Right ventricle myocardium superior (tissue), 1 donor: Measurements from ENCODE around the gene EPHX1. TPM values are rescaled to one million over a fixed set of nuclear protein-coding genes. Genes with fewer than 3 reads are reported as not detected.

Experiments
- ATAC-seq: fragments of 200-7000 bp; cut with Tn5 transposase; one replicate; pipeline ENCODE4 v1.9.1; 2020; ENCODE audit warnings: mild to moderate bottlenecking; ENCODE audit not compliant: poor library complexity
- DNase-seq: peaks from one replicate; pipeline ENCODE4 v3.0.0-alpha.2; 2020
- intact Hi-C: fragments of 100-400 bp; cut with DNase I; formaldehyde crosslinking; loops from one replicate; pipeline ENCODE4 v1.11.2; 2022
- total RNA-seq: library from RNA; stranded (reverse); fragmentation: NEBNext Ultra II Directional; extraction: Animal tissue kit (Norgen Biotek cat#: 25700); gene quantifications from one replicate; pipeline ENCODE4 v1.2.1, GENCODE V29; 2021
- donor health status: DM: no; HTN: yes; CAD: no; lungs with severe emphysema.

EPHX1 gene
- total RNA-seq, 1 donor from 2014 or later: 68.6 TPM

DNA sequence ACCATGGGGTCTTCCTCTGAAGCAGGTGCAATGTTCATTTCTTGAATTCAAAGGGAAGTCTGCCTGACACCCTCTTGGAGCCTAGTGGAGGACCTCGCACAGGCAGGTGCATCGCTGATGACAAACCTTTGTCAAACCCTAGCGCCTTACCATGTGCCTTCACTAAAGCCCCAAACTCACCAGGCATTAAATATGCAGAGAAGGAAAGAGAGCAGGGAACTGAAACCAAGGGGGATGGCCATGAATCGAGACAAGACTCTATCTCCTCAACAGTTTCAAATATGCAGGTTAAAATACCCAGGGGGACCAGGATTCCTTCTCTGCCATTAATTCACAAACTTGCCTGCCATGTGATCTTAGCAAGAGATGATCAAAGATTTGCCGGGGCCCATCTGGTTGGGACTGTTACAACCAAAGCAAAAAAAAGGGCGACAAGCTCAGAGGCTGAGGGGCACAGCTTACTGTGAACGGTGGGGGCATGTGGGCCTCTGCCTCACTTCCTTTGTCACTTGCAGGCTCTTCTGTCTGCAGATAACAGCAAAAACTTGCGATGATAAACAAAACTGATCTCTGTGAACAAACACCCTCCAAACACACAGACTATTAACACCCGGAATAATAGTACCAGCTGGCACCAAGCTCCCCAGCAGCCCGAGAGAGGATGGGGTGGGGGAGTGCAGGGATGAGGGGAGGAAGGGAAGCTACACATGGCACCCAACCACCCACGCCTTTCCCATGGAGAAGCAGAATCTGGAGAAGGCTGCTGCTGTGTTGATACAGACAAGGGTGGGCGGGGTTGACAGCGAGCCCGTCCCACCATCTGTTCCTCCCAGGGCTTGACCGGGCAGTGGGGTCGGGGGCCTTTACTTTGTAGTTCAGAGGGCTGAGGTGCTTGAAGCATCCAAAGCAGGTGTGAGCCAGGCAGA, 38.4 kb downstream of the EPHX1 start:
- DNase-seq (peak; percentile 33), ATAC-seq (no peak)
- intact Hi-C loops: no loop called here

DNA sequence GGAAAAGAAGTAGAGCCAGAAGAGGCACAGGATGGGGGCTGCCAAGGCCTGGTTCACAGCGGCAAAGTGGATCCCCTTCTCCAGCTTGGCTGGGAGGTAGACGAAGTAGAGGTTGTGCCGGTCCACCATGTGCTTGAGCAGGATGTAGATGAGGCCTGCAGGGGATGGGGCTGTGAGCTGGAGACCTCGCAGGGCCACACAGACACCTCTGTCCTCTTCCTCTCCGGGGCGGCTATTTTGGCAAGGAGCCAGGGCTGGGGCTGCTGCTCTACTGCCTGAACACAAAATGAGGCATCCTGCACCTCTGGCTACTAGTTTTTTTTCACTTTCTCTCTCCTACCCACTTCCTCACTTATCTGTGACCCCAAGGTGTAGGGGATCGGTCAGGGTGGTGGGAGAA, 40.0 kb downstream of the EPHX1 start:
- intact Hi-C loops: no loop called here
- DNase-seq (peak; percentile 71), ATAC-seq (no peak)

DNA sequence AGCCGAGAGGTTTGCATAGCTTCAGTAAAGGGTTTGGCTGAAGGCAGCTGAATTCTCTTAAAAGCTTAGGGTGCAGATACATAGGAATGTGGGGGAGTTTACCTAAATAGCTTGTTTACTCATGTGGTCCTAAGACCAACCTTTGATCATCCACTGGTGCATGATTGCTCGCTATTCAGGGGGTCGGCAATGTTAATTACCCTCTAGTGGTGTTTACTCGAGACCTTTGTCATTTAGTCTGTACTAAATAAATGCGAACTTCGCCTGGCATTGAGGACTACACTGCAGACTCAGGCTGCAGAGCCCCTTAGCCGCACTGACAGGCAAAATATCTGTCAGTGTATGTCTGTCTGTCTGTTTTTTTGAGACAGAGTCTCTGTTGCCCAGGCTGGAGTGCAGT, 40.4 kb downstream of the EPHX1 start:
- ATAC-seq (no peak), DNase-seq (no peak)
- intact Hi-C loops: no loop called here

DNA sequence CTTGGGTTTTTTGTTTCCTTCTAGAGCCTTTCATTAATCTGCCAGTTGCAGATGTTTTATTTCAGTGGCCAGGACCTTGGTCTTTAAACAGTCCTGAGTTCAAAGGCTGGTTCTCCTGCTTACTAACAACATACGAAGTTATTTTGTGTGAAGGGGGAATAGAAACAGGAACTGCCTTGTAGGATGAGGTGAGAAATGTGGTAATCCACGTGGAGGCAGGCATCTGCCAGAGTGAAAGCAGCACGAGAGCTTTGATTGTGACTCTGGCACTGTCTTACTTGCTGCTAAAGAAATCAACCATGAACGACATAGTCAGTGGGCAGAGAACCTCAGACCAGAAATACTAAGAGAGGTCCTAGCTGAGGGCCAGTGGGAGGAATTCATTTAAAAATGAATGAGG, 41.9 kb downstream of the EPHX1 start:
- no peak for ATAC-seq
- DNase-seq: peak; percentile 8
- intact Hi-C loops: no loop called here

DNA sequence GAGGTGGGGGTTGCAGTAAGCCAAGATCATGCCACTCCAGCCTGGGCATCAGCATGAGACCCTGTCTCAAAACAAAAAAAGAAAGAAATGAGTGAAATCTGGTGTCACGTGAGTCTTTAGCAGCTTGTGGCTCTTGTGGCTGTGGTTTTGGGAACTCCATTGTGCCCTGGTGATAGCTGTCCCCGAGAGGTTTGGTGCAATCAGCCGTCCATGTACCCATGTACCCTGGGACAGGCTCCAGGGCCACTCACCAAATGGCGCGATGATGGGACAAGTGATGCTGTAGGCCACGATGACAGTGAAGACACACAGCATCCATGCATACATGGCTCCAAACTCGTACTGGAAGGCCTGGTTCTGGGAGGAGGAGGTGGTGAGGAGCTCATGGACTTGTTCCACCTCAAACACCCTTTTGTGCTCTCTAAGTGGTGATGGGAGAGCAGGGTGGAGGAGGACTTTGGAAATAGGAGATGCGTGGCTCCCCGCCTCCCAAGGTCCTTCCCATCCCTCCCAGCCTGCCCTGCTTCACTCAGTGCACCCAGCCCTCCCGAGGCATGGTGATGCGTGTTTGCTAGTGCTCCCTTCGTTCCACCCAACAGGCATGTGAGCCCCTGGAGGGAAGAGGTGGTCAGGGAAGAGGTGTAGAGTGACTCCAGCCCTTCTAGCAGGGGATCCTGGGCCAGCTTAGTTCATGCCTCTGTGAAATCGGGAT, 42.6 kb downstream of the EPHX1 start:
- no peak for ATAC-seq
- DNase-seq: peak; percentile 22
- intact Hi-C loops: no loop called here

DNA sequence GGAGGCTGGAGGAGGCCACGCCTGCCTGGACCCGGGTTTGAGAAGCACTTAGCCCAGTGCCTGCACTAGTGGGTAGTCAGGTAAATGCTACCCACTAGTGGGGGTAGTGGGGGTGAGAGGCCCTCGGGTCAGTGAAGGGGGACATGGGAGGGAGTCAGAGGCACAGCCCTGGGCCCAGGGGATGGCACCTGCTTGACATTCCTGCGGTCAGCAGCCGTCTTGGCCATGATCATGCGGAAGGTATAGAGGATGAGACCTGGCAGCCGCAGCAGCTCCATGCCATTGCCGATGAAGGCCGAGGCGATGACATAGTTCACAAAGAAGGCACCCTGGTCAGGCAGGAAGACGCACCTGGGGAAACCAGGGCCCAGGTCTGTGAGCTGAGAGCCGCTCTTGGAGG, 43.5 kb downstream of the EPHX1 start:
- peak; percentile 35 for DNase-seq
- no peak for ATAC-seq
- intact Hi-C loops: no loop called here

DNA sequence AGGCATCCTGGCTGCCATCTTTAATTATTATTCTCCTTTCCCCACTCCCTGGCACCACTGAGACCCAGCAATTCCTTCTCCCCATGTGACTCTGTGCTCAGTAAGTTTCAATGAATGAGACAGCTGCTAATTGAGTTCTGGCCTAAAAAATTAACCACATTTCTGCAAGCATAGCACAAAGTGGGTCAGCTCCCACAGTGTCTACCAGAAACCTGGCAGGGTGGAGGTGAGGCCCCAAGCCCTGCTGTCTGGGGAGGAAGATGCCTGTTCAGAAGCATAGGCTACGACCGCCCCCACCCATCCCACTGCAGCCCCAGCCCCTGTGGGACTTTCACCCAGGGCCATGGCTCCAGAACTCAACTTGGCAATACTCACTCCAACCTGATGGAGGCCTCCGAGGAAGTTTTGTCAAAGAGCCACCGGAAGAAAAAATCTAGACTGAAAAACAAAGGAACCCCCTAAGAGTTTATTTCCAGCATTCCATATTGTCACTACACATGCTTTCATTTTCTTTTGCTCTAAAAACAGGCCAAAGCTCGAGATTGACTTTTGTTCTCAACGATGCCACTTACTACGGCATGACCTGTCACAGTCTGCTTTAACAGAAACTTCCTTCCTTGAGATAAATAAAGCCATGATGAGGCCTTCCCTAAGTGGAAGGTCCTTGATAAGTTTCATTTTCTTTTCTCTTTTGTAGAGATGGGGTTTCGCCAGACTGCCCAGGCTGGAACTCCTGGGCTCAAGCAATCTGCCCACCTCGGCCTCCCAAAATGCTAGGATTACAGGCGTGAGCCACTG, 45.8 kb downstream of the EPHX1 start:
- ATAC-seq (no peak), DNase-seq (peak; percentile 22)
- intact Hi-C loops: no loop called here

DNA sequence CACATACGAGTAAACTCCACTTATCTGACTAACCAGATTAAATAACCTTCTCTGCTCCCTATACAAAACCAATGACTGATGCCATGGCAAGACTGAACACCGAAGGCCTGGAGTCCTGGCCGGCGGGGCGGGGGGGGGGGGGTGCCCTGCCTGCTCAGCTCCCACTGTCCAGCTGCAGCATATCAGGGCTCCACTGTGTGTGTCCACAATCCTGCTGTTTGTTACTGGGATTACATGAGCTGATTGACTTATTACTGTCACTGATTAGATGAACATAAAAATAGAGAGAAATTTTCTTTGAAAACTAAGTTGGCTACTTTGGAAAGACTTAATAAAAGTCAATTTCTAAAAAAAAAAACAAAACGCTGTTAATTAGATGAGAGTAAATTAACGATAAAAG, 47.3 kb downstream of the EPHX1 start:
- ATAC-seq: no peak
- no peak for DNase-seq
- intact Hi-C loops: no loop called here

DNA sequence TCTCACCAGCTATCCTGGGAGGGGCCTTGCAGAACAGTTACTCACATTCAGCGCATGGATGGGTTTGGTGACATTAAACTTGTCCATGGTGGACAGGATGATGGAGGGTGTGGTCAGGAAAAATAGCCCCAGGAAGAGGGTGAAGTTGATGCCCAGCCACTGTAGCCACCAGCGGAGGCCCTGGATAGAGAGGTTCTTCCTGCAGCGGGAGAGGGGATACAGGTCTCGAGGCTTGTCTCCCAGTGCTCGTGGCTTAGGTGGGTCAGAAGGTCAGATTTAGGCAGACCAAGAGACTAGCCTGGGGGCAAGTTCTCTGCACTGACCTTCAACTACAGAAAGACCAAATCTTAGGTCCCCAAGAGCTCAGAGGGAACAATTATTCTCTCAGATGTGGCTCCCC, 49.2 kb downstream of the EPHX1 start:
- intact Hi-C loops: no loop called here
- DNase-seq (no peak), ATAC-seq (no peak)

DNA sequence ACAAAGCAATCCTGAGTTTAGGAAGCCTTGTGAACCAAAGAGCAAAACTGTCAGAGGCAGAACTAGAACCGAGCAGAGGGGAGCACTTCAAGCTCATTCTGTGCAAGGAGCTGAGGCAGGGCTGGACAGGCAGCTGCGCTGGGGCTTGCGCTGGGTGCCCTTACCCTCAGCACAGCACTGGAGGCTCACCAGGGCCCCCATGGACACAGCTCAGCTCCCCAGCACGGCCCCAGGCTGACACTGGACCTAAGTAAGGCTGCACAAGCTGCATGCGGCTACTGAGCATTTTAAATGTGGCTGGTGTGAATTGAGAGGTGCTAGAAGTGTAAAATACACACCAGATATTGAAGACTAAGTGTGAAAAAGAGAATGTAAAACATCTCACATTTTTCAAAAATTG, 50.2 kb downstream of the EPHX1 start:
- intact Hi-C loops: no loop called here
- ATAC-seq (no peak), DNase-seq (peak; percentile 27)

DNA sequence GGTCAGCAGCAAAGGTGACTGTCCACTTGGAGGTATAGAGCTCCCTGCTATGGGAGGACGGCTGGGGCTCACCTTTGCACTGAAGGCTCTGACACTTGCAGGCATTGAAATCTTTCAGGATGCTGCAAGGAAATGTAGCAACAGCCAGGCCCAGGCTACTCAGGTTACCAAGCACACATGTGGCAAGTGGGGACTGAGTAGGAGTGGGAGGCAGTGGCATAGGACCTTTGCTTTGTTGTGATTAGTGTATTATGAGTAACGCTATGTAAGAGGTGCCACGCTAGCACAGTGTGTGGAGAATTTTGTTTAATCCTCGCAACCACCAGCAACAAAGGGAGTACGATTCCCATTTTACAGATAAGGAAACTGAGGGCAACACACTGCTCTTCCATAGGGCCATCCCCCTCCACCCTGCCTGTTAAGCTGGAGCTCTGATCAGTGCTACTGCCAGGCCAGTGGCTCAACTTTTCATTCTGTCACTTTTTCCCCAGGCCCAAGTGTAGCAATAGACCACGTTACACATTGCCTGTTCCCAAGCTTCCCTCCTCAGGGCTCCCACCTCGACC, 51.0 kb downstream of the EPHX1 start:
- DNase-seq: peak; percentile 5
- intact Hi-C loops: no loop called here
- no peak for ATAC-seq

DNA sequence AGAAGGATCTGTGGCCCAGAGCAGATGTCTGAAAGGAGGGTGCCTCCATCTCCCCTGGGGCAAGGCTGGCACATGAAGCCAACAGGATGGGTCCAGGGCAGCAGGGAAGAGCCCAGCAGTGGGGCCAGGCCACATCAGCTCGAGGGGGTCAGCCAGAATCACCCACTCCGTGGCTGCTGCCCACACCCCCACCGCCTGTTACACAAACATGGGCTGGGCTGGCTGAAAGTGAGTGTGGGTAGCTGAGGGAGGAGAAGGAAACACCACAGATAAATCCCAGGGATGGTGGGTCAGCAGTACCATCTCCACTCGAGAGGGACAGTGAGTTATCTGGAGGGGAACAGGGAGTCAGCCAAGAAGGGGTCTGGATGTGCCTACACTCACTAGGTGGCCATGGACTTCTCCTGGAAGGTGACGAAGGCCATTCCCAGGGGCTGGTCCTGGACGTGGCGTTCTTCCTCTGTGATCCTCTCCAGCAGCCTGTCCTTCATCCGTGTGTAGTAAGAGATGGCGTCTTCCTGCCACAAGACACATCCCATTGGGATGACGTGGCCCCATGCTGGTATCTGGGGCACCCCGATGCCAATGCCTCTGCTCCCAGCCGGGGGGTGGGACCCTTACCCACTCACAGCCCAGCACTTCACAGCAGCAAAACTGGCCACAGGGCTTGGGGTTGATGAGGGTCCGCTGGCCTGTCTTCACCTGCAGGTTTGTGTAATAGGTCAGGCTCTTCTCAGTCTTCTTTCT, 52.1 kb downstream of the EPHX1 start:
- intact Hi-C loops: no loop called here
- ATAC-seq (no peak), DNase-seq (peak; percentile 31)

DNA sequence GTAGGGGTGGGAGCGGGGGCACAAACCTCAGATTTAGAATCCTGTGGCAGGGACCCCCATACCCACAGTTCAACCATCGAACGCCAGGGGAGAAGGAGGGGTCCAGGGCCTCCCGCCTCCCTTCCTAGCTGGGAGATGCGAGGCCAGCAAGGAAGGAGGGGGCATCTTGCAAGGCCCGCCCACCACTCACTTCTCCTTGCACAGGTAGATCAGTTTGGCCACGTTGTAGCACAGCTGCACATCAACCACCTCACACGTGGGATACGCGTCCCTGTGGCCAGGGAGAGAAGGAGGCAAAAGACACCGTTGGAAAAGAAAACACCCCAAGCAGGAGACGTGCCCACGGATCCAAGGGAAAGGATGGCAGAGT, 52.6 kb downstream of the EPHX1 start:
- ATAC-seq (no peak), DNase-seq (peak; percentile 15)
- intact Hi-C loops: no loop called here

DNA sequence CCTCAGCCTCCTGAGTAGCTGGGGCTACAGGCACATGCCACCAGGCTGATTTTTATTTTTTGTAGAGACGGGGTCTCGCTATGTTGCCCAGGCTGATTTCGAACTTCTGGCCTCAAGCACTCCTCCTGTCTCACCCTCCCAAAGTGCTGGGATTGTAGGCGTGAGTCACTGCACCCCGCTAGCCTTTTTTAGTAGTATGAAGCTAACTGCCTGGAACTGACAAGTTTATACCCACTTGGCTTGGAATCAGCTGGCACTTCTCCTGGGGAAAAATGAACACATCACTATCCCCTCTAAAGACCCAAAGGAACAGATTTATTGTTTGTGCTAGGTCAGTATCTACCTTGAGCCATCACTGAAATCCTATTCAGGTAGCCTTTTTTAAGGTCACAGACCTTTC, 53.2 kb downstream of the EPHX1 start:
- ATAC-seq (no peak), DNase-seq (no peak)
- intact Hi-C loops: no loop called here

DNA sequence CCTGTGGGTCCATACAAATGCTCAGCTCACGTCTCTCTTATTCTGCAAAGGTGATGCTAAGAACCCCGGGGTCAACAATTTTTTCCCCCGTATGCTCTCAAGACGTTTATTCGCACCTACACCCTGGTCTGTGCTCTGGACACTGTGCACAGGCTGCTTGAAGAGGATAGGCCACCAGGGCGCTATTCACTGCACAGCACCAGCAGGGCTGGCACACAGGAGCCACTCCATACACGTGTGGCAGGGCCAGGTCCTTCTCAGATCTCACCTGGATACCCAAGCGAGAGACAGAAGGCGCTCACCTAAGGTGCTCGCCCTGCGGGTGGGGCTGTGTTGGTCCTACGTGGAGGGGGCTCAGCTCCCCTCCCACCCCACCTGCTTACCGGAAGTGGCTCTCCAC, 55.6 kb downstream of the EPHX1 start:
- intact Hi-C loops: no loop called here
- ATAC-seq (no peak), DNase-seq (no peak)

DNA sequence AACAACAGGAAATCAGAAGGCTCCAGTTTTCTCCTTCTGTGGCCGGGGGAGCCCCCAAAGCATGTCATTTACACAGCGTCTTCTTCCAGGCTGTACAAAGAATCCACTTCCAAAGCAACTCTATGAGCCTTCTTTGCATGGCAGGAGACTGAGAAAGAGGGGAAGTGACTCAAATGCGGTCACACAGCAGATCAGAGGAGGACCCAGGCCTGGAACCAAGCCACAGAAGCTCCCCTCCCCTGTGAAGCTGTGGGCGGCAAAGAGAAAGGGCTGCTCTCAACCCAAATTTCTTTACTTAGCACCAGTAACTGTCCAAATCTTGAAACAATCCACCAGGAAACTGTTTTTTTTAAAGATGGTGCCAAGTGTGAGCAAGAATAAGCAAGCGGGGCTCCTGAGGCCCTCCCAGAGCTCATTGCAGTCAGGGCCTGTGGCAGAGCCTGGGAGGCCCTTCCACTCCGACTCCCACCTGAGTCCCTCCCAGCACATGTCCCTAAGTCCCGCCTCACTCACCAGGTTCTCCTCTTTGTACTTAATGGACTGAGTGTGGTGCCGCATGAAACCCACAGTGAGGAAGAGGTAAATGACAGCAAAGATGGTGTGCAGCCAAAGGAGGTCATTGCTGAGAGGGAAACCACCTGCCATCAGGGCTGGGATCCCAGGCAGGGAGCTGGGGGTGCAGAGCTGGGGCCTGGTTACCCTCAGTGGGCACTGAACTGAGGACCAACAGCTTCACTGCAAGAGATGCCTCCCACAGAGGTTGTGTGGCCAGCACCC, 56.3 kb downstream of the EPHX1 start:
- ATAC-seq (no peak), DNase-seq (no peak)
- intact Hi-C loops: no loop called here

DNA sequence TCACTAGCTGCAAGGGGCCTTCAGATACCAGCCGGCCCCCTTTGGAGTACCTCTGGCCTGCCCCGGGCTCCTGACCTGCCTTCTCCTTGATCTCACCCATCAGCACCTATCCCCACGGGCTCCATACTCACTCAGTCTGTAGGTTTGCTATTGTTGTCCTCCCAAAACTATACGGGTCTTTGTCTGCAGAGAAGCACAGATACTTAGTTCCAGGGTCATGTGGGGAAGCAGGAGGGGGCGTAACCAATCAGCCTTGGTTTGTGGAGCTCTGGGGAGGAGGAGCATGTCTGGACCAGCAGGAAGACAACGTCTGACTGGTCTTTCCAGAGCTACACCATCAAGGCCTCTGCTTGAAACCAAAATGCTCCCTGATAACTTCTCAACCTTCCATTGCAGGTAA, 57.1 kb downstream of the EPHX1 start:
- intact Hi-C loops: no loop called here

More for the DNA sequence above, 57.1 kb downstream of the EPHX1 start:
- ATAC-seq (no peak), DNase-seq (no peak)
